ENCODE results near the gene CENPV.
"Not testable (repeated sequence)": the region's sequence is repeated elsewhere in the genome, so short reads cannot be mapped to it uniquely, and the experiment has no call there.

The CENPV gene

GRCh38 chr17:16298140-16298662 is 55.1 kb downstream of the CENPV start:
- H3K9me3 Mint-ChIP-seq = no peaks in the 10 kb centered on the region
- no peak overlapping the region for H3K4me3 Mint-ChIP-seq
- ATAC-seq (replicated peaks; ENCODE audit: extremely low read depth, poor library complexity, severe bottlenecking) (no peak), DNase-seq (ENCODE audit: low spot score in 2 of 2) (no peak)
- peaks cover 11% of the 10 kb centered on the region for H3K4me1 Mint-ChIP-seq
- H3K36me3 Mint-ChIP-seq (ENCODE audit: insufficient read depth) = peaks cover 10% of the 10 kb centered on the region
- no peaks in the 10 kb centered on the region for H3K27me3 Mint-ChIP-seq
- no peak overlapping the region for H3K27ac Mint-ChIP-seq (ENCODE audit: low read depth)

DNA sequence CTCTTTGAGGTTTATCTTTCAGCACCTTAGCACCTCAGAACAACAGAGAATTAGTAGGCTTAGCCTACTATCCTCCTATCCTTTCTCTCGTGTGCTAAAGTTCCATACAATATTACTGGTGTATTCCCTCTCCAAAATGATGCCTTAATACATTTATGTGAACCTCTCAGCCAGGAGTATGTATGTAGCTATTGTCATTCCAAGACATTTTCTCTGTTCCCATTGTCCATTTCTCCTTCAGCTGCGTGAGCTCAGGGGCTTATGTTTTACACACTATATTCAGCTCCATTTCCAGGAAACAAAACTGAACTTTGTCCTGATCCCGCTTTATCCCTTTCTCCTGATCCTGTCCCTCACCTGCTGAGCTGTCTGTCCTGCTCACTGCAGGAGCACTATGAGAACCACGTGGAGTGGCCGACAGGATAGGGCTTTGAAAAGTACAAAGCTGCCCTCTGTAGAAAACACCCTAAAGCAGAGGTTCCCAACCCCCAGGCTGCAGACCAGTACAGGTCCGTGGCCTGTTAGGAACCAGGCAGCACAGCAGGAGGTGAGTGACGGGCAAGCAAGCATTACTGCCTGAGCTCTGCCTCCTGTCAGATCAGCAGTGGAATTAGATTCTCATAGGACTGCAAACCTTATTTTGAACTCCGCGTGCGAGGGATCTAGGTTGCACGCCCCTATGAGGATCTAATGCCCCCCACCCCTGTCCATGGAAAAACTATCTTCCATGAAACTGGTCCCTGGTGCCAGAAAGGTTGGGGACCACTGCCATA is 55.7 kb downstream of the CENPV start:
- DNase-seq (ENCODE audit: low spot score in 2 of 2) = no peak
- Mint-ChIP-seq H3K9me3 (no peaks in the 10 kb centered on the region), H3K4me1 (peaks cover 11% of the 10 kb centered on the region), H3K27me3 (no peaks in the 10 kb centered on the region), H3K36me3 (ENCODE audit: insufficient read depth) (peaks cover 7% of the 10 kb centered on the region), H3K4me3 (no peak overlapping the region), H3K27ac (ENCODE audit: low read depth) (no peak overlapping the region)
- ATAC-seq (replicated peaks; ENCODE audit: extremely low read depth, poor library complexity, severe bottlenecking) = no peak

- not testable (repeated sequence) for H3K4me3 Mint-ChIP-seq; DNase-seq (ENCODE audit: low spot score in 2 of 2); H3K36me3 Mint-ChIP-seq (ENCODE audit: insufficient read depth); H3K27ac Mint-ChIP-seq (ENCODE audit: low read depth); ATAC-seq (replicated peaks; ENCODE audit: extremely low read depth, poor library complexity, severe bottlenecking); H3K4me1 Mint-ChIP-seq; H3K9me3 Mint-ChIP-seq; H3K27me3 Mint-ChIP-seq
Observed at GRCh38 chr17:16296072-16296471, 57.2 kb downstream of the CENPV start.

- no peaks in the 10 kb centered on the region for H3K36me3 Mint-ChIP-seq (ENCODE audit: insufficient read depth)
- no peaks in the 10 kb centered on the region for H3K27me3 Mint-ChIP-seq
- ATAC-seq (replicated peaks; ENCODE audit: extremely low read depth, poor library complexity, severe bottlenecking) = no peak
- peak overlapping the region; percentile 56 for H3K27ac Mint-ChIP-seq (ENCODE audit: low read depth)
- H3K4me1 Mint-ChIP-seq = peaks cover 6% of the 10 kb centered on the region
- no peak for DNase-seq (ENCODE audit: low spot score in 2 of 2)
- H3K9me3 Mint-ChIP-seq = no peaks in the 10 kb centered on the region
- H3K4me3 Mint-ChIP-seq = no peak overlapping the region
Observed at GRCh38 chr17:16294560-16294959, 58.7 kb downstream of the CENPV start.

- no peak overlapping the region for H3K27ac Mint-ChIP-seq (ENCODE audit: low read depth)
- no peaks in the 10 kb centered on the region for H3K36me3 Mint-ChIP-seq (ENCODE audit: insufficient read depth)
- no peak overlapping the region for H3K4me3 Mint-ChIP-seq
- ATAC-seq (replicated peaks; ENCODE audit: extremely low read depth, poor library complexity, severe bottlenecking) = no peak
- no peaks in the 10 kb centered on the region for H3K27me3 Mint-ChIP-seq
- no peaks in the 10 kb centered on the region for H3K9me3 Mint-ChIP-seq
- H3K4me1 Mint-ChIP-seq = peaks cover 12% of the 10 kb centered on the region
- DNase-seq (ENCODE audit: low spot score in 2 of 2) = no peak
Observed at GRCh38 chr17:16293931-16294330, 59.3 kb downstream of the CENPV start.
